HFF-Myc (cell line): ENCODE data around the gene ANAPC2.

Source experiments
- DNase-seq: peaks from one replicate; pipeline ENCODE4 v3.0.0-alpha.2; 2011; ENCODE audit warnings: low read depth; ENCODE audit errors: extremely low read depth
- H3K4me3 ChIP-seq: replicated peaks from 2 replicates; pipeline ENCODE4 v1.5.1; 2011; ENCODE audit warnings: low read depth, mild to moderate bottlenecking, control low read depth, low read length
- TF ChIP-seq, protein P1 (sequence below): IDR thresholded peaks from 2 replicates; pipeline ENCODE4 v1.5.1; 2012; ENCODE audit warnings: mild to moderate bottlenecking, low read depth, low read length, control low read depth; ENCODE audit errors: missing control alignments

The ANAPC2 gene

DNA sequence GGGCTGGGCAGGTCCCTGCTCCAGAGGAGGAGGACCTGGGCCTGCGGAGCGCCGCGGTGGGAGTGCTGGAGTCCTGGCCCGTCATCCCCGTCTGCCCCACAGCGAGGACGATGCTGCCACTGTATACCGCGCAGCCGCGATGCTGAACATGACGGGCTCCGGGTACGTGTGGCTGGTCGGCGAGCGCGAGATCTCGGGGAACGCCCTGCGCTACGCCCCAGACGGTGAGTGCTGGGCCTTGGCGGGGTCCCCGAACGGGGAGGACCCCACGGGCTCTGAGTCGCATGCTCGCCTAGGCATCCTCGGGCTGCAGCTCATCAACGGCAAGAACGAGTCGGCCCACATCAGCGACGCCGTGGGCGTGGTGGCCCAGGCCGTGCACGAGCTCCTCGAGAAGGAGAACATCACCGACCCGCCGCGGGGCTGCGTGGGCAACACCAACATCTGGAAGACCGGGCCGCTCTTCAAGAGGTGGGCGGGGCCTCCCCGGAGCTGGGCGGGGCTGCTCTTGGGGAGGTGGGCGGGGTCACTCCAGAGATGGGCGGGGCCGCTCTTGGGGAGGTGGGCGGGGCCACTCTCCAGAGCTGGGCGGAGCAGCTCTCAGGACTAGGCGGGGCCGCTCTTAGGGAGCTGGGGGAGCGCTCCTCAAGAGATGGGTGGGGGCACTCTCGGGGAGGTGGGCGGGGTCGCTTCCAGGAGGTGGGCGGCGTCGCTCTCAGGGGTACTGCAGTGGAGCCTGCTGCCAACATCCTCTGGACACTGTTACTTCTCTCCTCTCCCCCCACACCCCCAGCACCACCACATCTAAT lies 31.6 kb downstream of the ANAPC2 start:
- TF ChIP-seq, protein P1, sequence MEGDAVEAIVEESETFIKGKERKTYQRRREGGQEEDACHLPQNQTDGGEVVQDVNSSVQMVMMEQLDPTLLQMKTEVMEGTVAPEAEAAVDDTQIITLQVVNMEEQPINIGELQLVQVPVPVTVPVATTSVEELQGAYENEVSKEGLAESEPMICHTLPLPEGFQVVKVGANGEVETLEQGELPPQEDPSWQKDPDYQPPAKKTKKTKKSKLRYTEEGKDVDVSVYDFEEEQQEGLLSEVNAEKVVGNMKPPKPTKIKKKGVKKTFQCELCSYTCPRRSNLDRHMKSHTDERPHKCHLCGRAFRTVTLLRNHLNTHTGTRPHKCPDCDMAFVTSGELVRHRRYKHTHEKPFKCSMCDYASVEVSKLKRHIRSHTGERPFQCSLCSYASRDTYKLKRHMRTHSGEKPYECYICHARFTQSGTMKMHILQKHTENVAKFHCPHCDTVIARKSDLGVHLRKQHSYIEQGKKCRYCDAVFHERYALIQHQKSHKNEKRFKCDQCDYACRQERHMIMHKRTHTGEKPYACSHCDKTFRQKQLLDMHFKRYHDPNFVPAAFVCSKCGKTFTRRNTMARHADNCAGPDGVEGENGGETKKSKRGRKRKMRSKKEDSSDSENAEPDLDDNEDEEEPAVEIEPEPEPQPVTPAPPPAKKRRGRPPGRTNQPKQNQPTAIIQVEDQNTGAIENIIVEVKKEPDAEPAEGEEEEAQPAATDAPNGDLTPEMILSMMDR = no peak
- no peak for DNase-seq
- peak overlapping the region; percentile 21; the same call in 1 of the 2 replicates for H3K4me3 ChIP-seq

DNA sequence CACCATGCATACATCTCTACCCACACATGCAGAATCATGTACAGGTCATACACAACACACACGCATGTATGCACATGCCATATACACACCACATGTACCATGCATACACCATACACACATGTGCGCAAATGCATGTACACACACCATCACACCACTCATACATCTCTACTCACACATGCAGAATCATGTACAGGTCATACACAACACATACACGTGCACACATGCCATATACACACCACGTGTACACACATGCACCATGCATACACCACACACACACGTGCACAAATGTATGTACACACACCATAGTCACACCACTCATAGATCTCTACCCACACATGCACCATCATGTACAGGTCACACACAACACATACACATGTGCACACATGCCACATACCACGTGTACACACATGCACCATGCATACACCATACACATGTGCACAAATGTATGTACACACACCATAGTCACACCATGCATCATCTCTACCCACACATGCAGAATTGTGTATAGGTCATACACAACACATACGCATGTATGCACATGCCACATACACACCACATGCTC lies 35.4 kb downstream of the ANAPC2 start:
- TF ChIP-seq, protein P1 = no peak
- H3K4me3 ChIP-seq = no peak overlapping the region
- DNase-seq = no peak

DNA sequence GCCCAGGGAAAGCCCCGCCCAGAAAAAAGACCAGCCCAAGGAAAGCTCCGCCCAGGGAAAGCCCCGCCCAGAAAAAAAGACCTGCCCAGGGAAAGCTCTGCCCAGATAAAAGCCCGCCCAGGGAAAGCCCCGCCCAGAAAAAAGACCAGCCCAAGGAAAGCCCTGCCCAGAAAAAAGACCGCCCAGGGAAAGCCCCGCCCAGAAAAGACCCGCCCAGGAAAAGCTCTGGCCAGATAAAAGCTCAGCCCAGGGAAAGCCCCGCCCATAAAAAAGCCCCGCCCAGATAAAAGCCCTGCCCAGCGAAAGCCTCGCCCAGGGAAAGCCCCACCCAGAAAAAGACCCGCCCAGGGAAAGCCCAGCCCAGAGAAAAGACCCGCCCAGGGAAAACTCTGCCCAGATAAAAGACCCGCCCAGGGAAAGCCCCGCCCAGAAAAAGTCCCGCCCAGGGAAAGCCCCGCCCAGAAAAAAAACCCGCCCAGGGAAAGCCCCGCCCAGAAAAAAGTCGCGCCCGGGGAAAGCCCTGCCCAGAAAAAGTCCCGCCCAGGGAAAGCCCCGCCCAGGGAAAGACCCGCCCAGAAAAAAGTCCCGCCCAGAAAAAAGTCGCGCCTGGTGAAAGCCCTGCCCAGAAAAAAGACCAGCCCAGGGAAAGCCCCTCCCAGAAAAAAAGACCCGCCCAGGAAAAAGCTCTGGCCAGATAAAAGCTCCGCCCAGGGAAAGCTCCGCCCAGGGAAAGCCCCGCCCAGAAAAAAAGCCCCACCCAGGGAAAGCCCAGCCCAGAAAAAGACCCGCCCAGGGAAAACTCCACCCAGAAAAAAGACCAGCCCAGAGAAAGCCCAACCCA lies 37.5 kb downstream of the ANAPC2 start:
- TF ChIP-seq, protein P1 = no peak
- no peak overlapping the region for H3K4me3 ChIP-seq
- DNase-seq = no peak

DNA sequence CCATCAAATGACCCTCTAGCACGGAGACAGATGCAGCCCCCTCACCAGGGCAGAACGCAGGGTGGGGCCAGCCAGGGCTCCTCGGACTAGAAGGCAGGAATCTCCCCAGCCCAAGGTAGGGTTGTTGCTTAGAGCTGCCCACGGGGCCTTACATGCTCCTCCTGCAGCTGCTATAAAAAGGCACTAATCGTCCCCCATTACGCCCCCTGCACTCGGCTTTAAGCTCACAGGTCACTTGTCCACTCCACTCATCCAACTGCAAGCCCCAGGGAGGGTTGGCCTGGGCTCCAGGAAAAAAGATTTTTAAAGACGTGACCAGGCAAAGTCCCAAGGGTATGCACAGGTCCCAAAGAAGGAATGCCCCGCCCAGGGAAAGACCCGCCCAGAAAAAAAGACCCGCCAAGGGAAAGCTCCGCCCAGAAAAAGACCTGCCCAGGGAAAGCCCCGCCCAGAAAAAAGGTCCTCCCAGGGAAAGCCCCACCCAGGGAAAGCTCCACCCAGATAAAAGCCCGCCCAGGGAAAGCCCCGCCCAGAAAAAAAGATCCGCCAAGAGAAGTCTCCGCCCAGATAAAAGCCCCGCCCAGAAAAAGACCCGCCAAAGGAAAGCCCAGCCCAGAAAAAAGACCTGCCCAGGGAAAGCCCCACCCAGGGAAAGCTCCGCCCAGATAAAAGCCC lies 38.3 kb downstream of the ANAPC2 start:
- no peak for DNase-seq
- no peak overlapping the region for H3K4me3 ChIP-seq
- TF ChIP-seq, protein P1 = no peak

DNA sequence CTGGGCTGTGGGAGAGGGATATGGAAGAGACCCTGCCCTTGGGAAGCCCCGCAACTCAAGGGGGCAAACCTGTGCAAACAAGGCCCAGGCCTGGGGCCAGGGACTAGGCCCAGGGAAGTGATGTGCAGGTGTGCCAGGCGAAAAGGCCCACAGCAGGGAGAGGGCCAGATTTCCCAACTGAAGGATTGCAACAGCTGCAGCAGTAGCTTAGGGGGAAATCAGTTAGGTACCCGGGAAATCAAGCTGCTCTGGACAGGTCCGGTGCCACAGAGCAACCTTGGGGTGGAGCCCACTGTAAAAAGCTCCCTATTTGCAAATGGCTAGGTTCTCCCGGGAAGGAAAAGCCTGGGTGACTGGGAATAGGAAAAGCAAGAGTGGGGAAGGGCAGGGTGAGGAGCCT lies 39.0 kb downstream of the ANAPC2 start:
- TF ChIP-seq, protein P1 = no peak
- no peak for DNase-seq
- no peak overlapping the region for H3K4me3 ChIP-seq

DNA sequence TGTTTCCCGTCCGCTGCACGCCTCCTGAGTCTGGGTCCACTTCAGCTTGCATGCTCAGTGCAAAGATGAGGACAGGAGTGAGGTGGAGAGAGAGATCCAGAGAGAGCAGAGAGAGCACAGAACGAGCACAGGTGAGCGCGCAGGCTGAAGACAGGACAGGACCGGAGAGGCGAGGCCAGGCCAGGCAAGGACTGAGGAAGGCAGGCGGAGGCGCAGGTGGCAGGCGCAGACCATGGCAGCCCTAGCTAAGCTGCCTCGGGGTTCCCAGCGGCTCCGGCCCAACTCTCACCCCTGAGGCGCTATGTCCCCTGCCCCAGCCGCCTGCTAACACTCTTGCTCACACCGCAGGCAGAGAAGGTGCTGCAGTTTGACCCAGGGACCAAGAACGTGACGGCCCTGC lies 39.7 kb downstream of the ANAPC2 start:
- DNase-seq = no peak
- TF ChIP-seq, protein P1 = no peak
- no peak overlapping the region for H3K4me3 ChIP-seq
